ENCODE data around the gene ACSF2. TPM values are rescaled to one million over a fixed set of nuclear protein-coding genes. Genes with fewer than 3 reads are reported as not detected.

Gene ACSF2
- total RNA-seq, 1 experiment from 2014 or later = 12.2 TPM

- Histone ChIP-seq H4K91ac (ENCODE audit: insufficient read length, low read depth, low read length) (no peak overlapping the region), H2BK15ac (ENCODE audit: low read depth, low read length) (no peak overlapping the region), H2AK5ac (ENCODE audit: insufficient read length, low read length) (no peak overlapping the region), H3K9me3 (ENCODE audit: control insufficient read depth, low read depth, low read length) (no peaks in the 10 kb centered on the region), H2BK5ac (ENCODE audit: insufficient read length, low read length) (no peak overlapping the region), H3K9ac (ENCODE audit: extremely low read depth, insufficient read length, low read length) (peak overlapping the region; percentile 17), H4K20me1 (ENCODE audit: control insufficient read depth, insufficient read depth, insufficient read length) (no peaks in the 10 kb centered on the region), H3K79me2 (ENCODE audit: insufficient read depth, low read length) (no peaks in the 10 kb centered on the region), H3K27ac (ENCODE audit: insufficient read length, low read depth, low read length) (no peak overlapping the region), H3K4me1 (ENCODE audit: insufficient read depth, low read length) (no peaks in the 10 kb centered on the region; the same call in 1 of the 2 replicates), H3K23ac (ENCODE audit: insufficient read length, low read depth, low read length) (no peak overlapping the region), H3K56ac (ENCODE audit: insufficient read length, low read depth, low read length) (no peak overlapping the region), H3K18ac (ENCODE audit: insufficient read length, low read depth, low read length) (no peak overlapping the region), H2BK12ac (ENCODE audit: insufficient read length, low read depth, low read length) (no peak overlapping the region), H3K79me1 (ENCODE audit: insufficient read depth, low read depth, low read length, poor library complexity, severe bottlenecking) (no peaks in the 10 kb centered on the region), H3K4ac (ENCODE audit: low read depth, low read length) (no peak overlapping the region), H3K14ac (ENCODE audit: insufficient read depth, low read length) (no peak overlapping the region), H4K5ac (ENCODE audit: insufficient read length, low read depth, low read length) (no peak overlapping the region), H2AFZ (ENCODE audit: low read length) (no peak overlapping the region), H3K23me2 (ENCODE audit: insufficient read length, low read depth, low read length, poor library complexity, severe bottlenecking) (peaks cover 12% of the 10 kb centered on the region), H2BK120ac (ENCODE audit: low read depth, low read length, poor library complexity, severe bottlenecking) (no peak overlapping the region), H3K27me3 (ENCODE audit: insufficient read depth, low read length) (no peaks in the 10 kb centered on the region; the same call in 1 of the 2 replicates), H2BK20ac (ENCODE audit: low read depth, low read length, poor library complexity, severe bottlenecking) (no peak overlapping the region), H3K4me2 (ENCODE audit: insufficient read depth, insufficient read length, low read length) (peak overlapping the region; percentile 55), H4K8ac (replicated peaks; ENCODE audit: insufficient read length, low read depth, low read length) (no peak overlapping the region), H3T11ph (ENCODE audit: low read length) (no peak overlapping the region)
- Mint-ChIP-seq H3K9me3 (no peaks in the 10 kb centered on the region; a peak in 1 of 5 replicates), H3K36me3 (ENCODE audit: insufficient read depth in 1 of 3, low read depth in 3 of 3) (no peaks in the 10 kb centered on the region; a peak in 2 of 7 replicates), H3K27ac (no peak overlapping the region), H3K27me3 (ENCODE audit: low read depth) (peaks cover 19% of the 10 kb centered on the region), H3K4me1 (peaks cover 20% of the 10 kb centered on the region in 2 experiments), H3K4me3 (peak overlapping the region; percentile 71 to 84)
- no CpG with 5 or more reads among the region's 7 CpGs for WGBS (ENCODE audit: extremely low coverage, insufficient read length, low lambda C conversion rate)
- DNase-seq = no peak
- TF ChIP-seq CTCF (conservative IDR thresholded peaks at IDR 0.05) = no peak
Measured at GRCh38 chr17:50426472-50426782, 409 bp downstream of the ACSF2 start.
